ACC112 (cell line): ENCODE measurements around the gene TREM1.
"Not testable (repeated sequence)": the region's sequence is repeated elsewhere in the genome, so short reads cannot be mapped to it uniquely, and the experiment has no call there.

ENCODE experiments used
- H2AFZ ChIP-seq: fragments of 200-600 bp; sonication (generic); one replicate; pipeline ENCODE4 v1.6.0; 2017; ENCODE audit warnings: antibody characterized with exemption, low read length; ENCODE audit not compliant: unreplicated experiment
- H3K27ac ChIP-seq: fragments of 200-600 bp; sonication (generic); 2 replicates; pipeline ENCODE4 v1.5.1; 2014; ENCODE audit warnings: low read depth, mild to moderate bottlenecking, antibody characterized with exemption, low read length, moderate library complexity
- H3K27me3 ChIP-seq: fragments of 200-600 bp; sonication (generic); 2 replicates; pipeline ENCODE4 v1.6.1; 2014; ENCODE audit warnings: mild to moderate bottlenecking, antibody characterized with exemption, low read length, moderate library complexity, mixed read lengths; ENCODE audit not compliant: insufficient read depth
- H3K36me3 ChIP-seq: fragments of 200-600 bp; sonication (generic); 2 replicates; pipeline ENCODE4 v1.6.1; 2016; ENCODE audit warnings: mild to moderate bottlenecking, antibody characterized with exemption, low read length, moderate library complexity, mixed read lengths; ENCODE audit not compliant: insufficient read depth
- H3K4me1 ChIP-seq: fragments of 200-600 bp; sonication (generic); one replicate; pipeline ENCODE4 v1.6.1; 2016; ENCODE audit warnings: low read length, mixed read lengths; ENCODE audit not compliant: insufficient read depth, unreplicated experiment, control insufficient read depth
- H3K4me3 ChIP-seq: fragments of 200-600 bp; sonication (generic); 2 replicates; pipeline ENCODE4 v1.5.1; 2014; ENCODE audit warnings: mild to moderate bottlenecking, low read depth, low read length
- H3K79me2 ChIP-seq: fragments of 200-600 bp; sonication (generic); one replicate; pipeline ENCODE4 v1.6.0; 2016; ENCODE audit warnings: low read length; ENCODE audit not compliant: control insufficient read depth, unreplicated experiment, insufficient read depth

TREM1 gene

GRCh38 chr6:41257369-41258195 is 28.9 kb downstream of the TREM1 start:
- Histone ChIP-seq H3K27ac (no peak overlapping the region), H3K36me3 (no peaks in the 10 kb centered on the region), H3K4me1 (no peaks in the 10 kb centered on the region), H3K79me2 (no peaks in the 10 kb centered on the region), H3K4me3 (no peak overlapping the region), H3K27me3 (peaks cover 19% of the 10 kb centered on the region), H2AFZ (no peak overlapping the region)

GRCh38 chr6:41256383-41256782 is 30.1 kb downstream of the TREM1 start:
- H3K36me3 ChIP-seq = no peaks in the 10 kb centered on the region
- H3K27ac ChIP-seq = no peak overlapping the region
- no peak overlapping the region for H2AFZ ChIP-seq
- no peak overlapping the region for H3K4me3 ChIP-seq
- H3K4me1 ChIP-seq = no peaks in the 10 kb centered on the region
- H3K27me3 ChIP-seq = peaks cover 30% of the 10 kb centered on the region
- no peaks in the 10 kb centered on the region for H3K79me2 ChIP-seq

GRCh38 chr6:41255638-41256246 is 30.7 kb downstream of the TREM1 start:
- Histone ChIP-seq H3K27me3 (peaks cover 30% of the 10 kb centered on the region), H3K36me3 (no peaks in the 10 kb centered on the region), H3K4me1 (no peaks in the 10 kb centered on the region), H3K79me2 (no peaks in the 10 kb centered on the region), H2AFZ (no peak overlapping the region), H3K27ac (no peak overlapping the region), H3K4me3 (no peak overlapping the region)

- Histone ChIP-seq H3K36me3 (no peaks in the 10 kb centered on the region), H3K4me1 (no peaks in the 10 kb centered on the region), H2AFZ (no peak overlapping the region), H3K79me2 (no peaks in the 10 kb centered on the region), H3K27me3 (peaks cover 30% of the 10 kb centered on the region), H3K27ac (no peak overlapping the region), H3K4me3 (no peak overlapping the region)
These were observed 31.4 kb downstream of the TREM1 start for GRCh38 chr6:41255110-41255509.

GRCh38 chr6:41252401-41253169 is 33.9 kb downstream of the TREM1 start:
- Histone ChIP-seq H3K27ac (no peak overlapping the region), H3K4me1 (no peaks in the 10 kb centered on the region), H2AFZ (no peak overlapping the region), H3K79me2 (no peaks in the 10 kb centered on the region), H3K27me3 (peaks cover 43% of the 10 kb centered on the region), H3K36me3 (no peaks in the 10 kb centered on the region), H3K4me3 (no peak overlapping the region)

- no peaks in the 10 kb centered on the region for H3K36me3 ChIP-seq
- H3K27ac ChIP-seq = no peak overlapping the region
- no peaks in the 10 kb centered on the region for H3K4me1 ChIP-seq
- H2AFZ ChIP-seq = no peak overlapping the region
- no peaks in the 10 kb centered on the region for H3K79me2 ChIP-seq
- no peak overlapping the region for H3K4me3 ChIP-seq
- H3K27me3 ChIP-seq = peaks cover 29% of the 10 kb centered on the region
These were observed 38.4 kb downstream of the TREM1 start for GRCh38 chr6:41247882-41248705.

- Histone ChIP-seq H3K79me2 (no peaks in the 10 kb centered on the region), H3K4me3 (no peak overlapping the region), H3K36me3 (no peaks in the 10 kb centered on the region), H3K4me1 (no peaks in the 10 kb centered on the region), H3K27ac (no peak overlapping the region), H2AFZ (no peak overlapping the region), H3K27me3 (peaks cover 26% of the 10 kb centered on the region)
These were observed 39.1 kb downstream of the TREM1 start for GRCh38 chr6:41247288-41247865.

GRCh38 chr6:41246529-41246928 is 40.0 kb downstream of the TREM1 start:
- H3K4me3 ChIP-seq, H3K79me2 ChIP-seq, H2AFZ ChIP-seq, H3K36me3 ChIP-seq, H3K4me1 ChIP-seq, H3K27ac ChIP-seq: not testable (repeated sequence)
- peaks cover 21% of the 10 kb centered on the region for H3K27me3 ChIP-seq

GRCh38 chr6:41239467-41240159 is 46.9 kb downstream of the TREM1 start:
- Histone ChIP-seq H2AFZ (no peak overlapping the region), H3K4me3 (no peak overlapping the region), H3K27me3 (peaks cover 70% of the 10 kb centered on the region)

More at GRCh38 chr6:41239467-41240159, 46.9 kb downstream of the TREM1 start:
- Histone ChIP-seq H3K36me3 (no peaks in the 10 kb centered on the region), H3K4me1 (no peaks in the 10 kb centered on the region), H3K79me2 (no peaks in the 10 kb centered on the region), H3K27ac (no peak overlapping the region)
